NCI-H2029 (cell line): Measurements from ENCODE around the gene MYBPC1.
"Not testable (repeated sequence)": the region's sequence is repeated elsewhere in the genome, so short reads cannot be mapped to it uniquely, and the experiment has no call there.

Experiments used
- DNase-seq: peaks from one replicate; lab custom pipeline; 2025; lab: John Stamatoyannopoulos, UW

The MYBPC1 gene

DNA sequence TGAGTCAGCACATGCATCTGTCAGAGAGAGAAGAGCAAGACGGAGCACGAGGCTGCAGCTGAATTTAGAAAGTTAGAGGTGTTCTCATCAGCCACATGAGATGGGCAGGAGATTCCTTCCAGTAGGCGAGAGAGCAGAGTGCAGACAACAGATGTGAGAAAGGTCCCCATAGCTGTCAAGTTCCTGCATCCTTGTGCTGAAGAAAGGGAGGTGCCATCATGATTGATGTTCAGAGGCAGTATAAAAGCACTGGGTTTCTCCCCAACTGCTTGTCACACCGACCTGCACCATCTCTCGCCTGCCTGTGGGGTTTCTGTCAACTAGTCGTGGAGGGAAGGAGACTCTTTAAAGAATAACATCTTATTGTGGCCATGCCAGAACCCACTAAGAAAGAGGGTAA is at the start of gene MYBPC1:
TSS of gene MYBPC1 (plus strand) at position 272 of the 400 bp plus-strand sequence. CDS start at position 372, 100 bp downstream.
- DNase-seq: no peak

- no peak for DNase-seq
Observed at GRCh38 chr12:101551362-101552114, 43.2 kb upstream of the MYBPC1 start.

DNA sequence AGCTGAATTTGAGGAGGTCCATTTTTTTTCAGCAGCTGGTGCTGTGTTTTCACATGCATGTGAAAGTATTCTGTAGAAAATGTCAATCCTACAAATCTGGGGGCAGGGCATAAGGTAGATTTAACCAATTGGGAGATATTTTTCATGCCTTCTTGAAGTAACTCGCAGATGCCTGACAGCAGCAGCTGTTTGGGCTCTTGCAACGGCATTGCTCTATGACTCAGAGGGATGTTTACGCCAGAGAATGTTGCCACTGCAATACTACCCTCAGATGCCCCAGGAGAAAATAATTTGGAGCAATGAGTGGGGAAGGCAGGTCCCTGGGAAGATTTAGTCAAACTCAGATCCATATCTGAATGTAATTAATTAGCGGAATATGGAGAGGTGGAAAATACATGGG is 42.5 kb upstream of the MYBPC1 start:
- DNase-seq: no peak

DNA sequence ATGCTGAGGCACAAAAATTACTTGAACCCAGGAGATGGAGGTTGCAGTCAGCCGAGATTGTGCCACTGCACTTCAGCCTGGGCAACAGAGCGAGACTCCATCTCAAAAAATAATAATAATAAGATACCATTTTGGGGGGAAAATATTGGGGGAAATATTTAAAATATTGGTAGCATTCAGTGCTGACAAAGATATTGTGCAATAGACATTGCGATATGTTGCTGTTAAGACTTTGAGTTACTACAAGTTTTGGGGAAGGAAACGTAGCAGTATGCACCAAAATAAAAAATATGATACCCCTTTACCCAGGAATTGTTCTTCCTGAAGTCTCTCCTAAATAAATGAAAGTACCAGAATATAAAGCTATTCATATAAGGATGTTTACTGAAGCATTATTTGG is 37.7 kb upstream of the MYBPC1 start:
- no peak for DNase-seq

DNA sequence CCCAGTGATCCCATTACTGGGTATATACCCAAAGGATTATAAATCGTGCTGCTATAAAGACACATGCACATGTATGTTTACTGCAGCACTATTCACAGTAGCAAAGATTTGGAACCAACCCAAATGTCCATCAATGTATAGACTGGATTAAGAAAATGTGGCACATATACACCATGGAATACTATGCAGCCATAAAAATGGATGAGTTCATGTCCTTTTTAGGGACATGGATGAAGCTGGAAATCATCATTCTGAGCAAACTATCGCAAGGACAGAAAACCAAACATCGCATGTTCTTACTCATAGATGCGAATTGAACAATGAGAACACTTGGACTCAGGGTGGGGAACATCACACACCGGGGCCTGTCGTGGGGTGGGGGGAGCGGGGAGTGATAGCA is 36.0 kb upstream of the MYBPC1 start:
- not testable (repeated sequence) for DNase-seq

DNA sequence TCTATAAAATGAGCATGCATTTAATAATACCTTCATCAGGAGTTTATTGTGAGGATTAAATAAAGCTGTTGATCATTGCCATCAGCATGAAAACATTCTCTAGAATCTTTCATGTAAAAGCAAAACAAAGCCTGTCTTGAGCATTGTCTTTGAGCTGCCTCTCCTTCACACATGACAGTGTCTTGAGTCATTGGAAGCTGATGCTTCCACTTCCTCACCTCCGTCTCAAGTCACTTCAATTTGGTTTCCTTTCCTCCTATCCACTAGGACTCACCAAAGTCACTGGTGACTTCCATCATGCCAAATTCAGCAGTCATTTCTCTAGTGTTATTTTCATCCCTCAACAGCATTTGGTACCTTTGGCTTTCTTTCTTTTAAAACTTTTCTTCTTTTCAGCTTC is 31.6 kb upstream of the MYBPC1 start:
- DNase-seq: no peak

DNA sequence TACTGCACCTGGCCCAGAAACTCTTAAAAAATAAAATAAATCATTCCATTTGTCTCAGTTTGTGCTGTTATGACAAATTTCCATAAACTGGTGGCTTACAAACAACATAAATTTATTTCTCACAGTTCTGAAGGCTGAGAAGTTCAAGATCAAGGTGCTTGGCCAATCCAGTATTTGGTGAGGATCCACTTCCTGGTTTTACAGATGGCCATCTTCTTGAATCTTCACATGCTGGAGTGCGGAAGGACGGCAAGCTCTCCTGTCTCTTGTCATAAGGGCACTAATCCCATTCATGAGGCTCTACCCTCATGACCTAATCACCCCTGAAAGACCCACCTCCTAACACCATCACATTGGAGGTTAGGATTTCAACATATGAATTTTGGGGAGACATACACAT is 29.9 kb upstream of the MYBPC1 start:
- DNase-seq: no peak

- DNase-seq: no peak
Observed at GRCh38 chr12:101566318-101566717, 28.5 kb upstream of the MYBPC1 start.

- DNase-seq: peak; percentile 87
Observed at GRCh38 chr12:101567918-101568317, 26.9 kb upstream of the MYBPC1 start.

- peak; percentile 14 for DNase-seq
Observed at GRCh38 chr12:101570047-101570446, 24.7 kb upstream of the MYBPC1 start.

GRCh38 chr12:101571105-101571504 is 23.7 kb upstream of the MYBPC1 start:
- no peak for DNase-seq

GRCh38 chr12:101573743-101574142 is 21.0 kb upstream of the MYBPC1 start:
- DNase-seq: no peak

DNA sequence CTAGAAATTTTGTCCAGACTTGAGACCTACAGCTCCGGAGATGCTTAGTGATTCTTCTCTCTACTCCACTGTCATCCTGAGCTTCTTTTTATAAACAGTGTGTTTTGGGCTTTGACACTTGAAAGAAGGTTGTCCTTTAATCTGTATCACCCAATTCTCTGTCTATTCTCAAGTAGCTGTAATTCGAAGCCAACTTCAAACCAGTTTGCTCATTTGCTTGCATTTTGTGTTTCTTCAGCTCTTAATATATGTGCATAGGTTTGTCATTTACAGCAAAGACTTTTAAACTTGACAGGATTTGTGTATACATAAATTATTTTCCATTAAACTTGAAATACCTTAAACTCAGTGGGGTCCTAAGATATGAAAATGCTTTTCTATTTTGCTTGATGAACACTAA is 16.4 kb upstream of the MYBPC1 start:
- DNase-seq: no peak

- DNase-seq: no peak
Observed at GRCh38 chr12:101581190-101581589, 13.6 kb upstream of the MYBPC1 start.

DNA sequence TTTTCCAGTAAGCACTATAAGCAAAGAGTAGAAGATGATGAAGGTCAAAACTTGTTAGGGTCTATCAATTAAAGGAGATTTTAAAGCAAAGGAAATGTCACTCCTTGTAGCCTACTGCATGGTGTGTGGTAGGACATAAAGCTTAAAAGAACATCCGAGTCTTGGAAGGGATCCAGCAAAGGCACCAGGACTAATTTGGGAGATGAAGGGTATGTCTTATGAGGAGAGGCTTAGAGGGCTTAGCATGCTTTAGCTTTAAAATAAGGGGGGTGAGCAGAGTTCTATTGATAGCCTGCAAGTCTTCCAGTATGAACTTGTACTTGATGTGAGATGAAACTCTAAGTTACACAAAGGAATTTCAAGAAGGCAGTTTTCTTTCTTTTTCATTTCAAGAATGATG is 11.8 kb upstream of the MYBPC1 start:
- no peak for DNase-seq

- no peak for DNase-seq
Observed at GRCh38 chr12:101590383-101590782, 4.4 kb upstream of the MYBPC1 start.

GRCh38 chr12:101591781-101592180 is 3.0 kb upstream of the MYBPC1 start:
- no peak for DNase-seq

GRCh38 chr12:101592448-101592847 is 2.3 kb upstream of the MYBPC1 start:
- DNase-seq: no peak

GRCh38 chr12:101592921-101593320 is 1.9 kb upstream of the MYBPC1 start:
- no peak for DNase-seq

- DNase-seq: no peak
Observed at GRCh38 chr12:101596172-101596571, 1.4 kb downstream of the MYBPC1 start.

GRCh38 chr12:101597164-101597563 is 2.4 kb downstream of the MYBPC1 start:
- DNase-seq: no peak

DNA sequence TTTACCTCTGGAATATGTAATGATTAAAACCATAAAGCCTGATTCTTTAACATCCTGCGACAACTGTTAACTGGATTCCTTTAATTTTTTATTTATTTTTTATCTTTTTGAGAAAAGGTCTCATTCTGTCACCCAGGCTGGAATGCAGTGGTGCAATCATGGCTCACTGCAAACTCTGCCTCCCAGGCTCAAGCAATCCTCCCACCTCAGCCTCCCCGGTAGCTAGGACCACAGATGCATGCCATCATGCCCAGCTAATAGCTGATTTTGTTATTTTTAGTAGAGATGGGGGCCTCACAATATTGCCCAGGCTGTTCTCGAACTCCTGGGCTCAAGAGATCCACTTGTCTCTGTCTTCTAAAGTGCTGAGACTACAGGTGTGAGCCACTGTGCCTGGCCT is 3.7 kb downstream of the MYBPC1 start:
- DNase-seq: no peak

GRCh38 chr12:101599311-101599710 is 4.5 kb downstream of the MYBPC1 start:
- no peak for DNase-seq

DNA sequence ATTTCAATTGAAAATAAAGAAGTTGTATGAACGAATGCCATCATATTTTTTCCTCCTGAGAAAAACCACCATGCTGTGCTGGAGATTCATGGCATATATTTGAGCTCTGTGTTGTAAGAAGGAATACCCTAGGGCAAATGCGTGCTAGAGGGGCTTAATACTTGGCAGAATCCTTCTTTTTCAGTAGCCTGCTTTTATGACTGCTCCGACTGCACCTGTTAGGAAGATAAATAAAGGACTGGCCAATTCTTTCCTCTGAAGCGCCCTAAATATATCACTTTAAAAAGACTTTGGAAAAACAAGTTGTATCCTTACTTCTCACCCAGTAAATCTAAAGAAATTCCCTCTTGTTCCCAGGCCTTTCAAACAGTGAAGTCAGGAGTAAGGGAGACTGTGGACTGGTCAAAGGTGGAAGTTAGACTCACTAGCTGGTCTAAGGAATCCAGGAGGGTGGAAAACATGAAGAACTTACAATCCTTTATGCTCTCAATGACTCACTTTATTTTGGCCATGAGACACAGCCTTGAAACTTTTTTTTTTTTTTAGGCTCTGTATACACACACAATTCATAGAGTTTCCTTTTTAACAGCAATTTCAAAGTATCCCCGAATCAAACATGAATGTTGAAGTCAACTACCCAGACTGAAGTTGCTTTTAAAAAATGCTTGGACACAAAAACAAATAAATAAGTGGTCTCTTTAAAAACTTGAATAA is 5.2 kb downstream of the MYBPC1 start:
- DNase-seq: no peak
